WTC11 (cell line): ENCODE measurements around the gene ITGA3.

Experiments used
- CTCF ChIP-seq: fragments of 200-600 bp; IDR thresholded peaks from 2 replicates; pipeline ENCODE4 v1.8.0; 2022; ENCODE audit warnings: antibody characterized with exemption
- MAX ChIP-seq: sonication (generic); formaldehyde crosslinking; IDR thresholded peaks from 2 replicates; pipeline ENCODE4 v1.8.0; 2022; ENCODE audit warnings: mild to moderate bottlenecking, missing genetic modification reagents
- TF ChIP-seq, protein P1 (sequence below): sonication (generic); formaldehyde crosslinking; IDR thresholded peaks from 2 replicates; pipeline ENCODE4 v1.8.1; 2022; ENCODE audit warnings: low read depth, mild to moderate bottlenecking, moderate library complexity, missing genetic modification reagents, borderline replicate concordance
- TF ChIP-seq, protein P2 (sequence below): sonication (generic); formaldehyde crosslinking; conservative IDR thresholded peaks from 2 replicates; pipeline ENCODE4 v1.8.1; 2022; ENCODE audit warnings: mild to moderate bottlenecking, missing genetic modification reagents

DNA sequence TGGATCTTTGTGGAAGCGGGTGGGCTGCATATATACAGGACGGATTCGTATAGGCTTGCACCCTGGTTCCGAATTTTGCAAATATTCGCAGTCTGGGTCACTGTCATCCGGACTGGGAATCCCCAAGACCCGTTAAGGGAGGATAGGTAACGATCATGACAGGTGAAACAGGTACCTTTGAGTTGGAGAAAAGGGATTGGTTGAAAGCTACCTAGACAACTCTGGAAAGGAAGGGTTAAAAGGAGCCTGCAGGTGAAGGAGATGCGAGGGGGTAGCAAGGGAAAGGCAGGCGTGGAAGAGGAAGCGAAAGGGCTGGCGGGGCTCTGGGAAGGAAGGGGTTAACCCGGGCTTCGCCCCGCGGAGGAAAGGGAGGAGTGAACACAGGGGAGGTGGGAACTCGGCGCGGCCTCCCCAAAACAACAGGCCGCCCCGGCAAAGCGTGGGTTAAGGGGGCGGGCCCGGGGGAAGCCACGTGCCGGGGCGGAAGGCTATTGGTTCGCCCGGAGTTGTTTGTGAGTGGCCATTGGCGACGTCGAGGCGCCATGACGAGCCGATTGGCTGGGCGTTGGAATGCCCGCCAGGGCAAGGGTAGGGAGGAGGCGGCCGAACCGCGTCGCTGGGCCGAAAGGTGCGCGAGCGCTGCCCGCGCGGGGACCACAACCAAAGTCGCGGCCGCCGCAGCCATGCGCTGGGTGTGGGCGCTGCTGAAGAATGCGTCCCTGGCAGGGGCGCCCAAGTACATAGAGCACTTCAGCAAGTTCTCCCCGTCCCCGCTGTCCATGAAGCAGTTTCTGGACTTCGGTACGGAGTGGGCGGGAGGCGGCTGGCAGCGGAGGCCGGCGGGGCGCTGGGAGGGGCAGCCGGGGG, 39.1 kb downstream of the ITGA3 start, which contains the start of gene PDK2:
- TF ChIP-seq, protein P1, sequence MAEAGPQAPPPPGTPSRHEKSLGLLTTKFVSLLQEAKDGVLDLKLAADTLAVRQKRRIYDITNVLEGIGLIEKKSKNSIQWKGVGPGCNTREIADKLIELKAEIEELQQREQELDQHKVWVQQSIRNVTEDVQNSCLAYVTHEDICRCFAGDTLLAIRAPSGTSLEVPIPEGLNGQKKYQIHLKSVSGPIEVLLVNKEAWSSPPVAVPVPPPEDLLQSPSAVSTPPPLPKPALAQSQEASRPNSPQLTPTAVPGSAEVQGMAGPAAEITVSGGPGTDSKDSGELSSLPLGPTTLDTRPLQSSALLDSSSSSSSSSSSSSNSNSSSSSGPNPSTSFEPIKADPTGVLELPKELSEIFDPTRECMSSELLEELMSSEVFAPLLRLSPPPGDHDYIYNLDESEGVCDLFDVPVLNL (CRISPR knock-in tag), result no peak
- no peak for TF ChIP-seq CTCF
- TF ChIP-seq MAX (CRISPR knock-in tag), result peak; percentile 88
- TF ChIP-seq, protein P2, sequence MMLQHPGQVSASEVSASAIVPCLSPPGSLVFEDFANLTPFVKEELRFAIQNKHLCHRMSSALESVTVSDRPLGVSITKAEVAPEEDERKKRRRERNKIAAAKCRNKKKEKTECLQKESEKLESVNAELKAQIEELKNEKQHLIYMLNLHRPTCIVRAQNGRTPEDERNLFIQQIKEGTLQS (CRISPR knock-in tag), result no peak
